Peyer's patch (tissue), 4 donors: ENCODE data around the gene ZNF681.

ENCODE experiments used
- CTCF ChIP-seq, 6 experiments: fragments of 450-650 bp in 4 of 6; fragments of 200-600 bp in 2 of 6; sonication (generic) in 1 of 6; IDR thresholded peaks; one replicate each; pipeline ENCODE4 v1.5.1; 2017 to 2019; ENCODE audit warnings: antibody characterized with exemption in 6 of 6, mild to moderate bottlenecking in 3 of 6, moderate library complexity in 1 of 6
- POLR2A ChIP-seq, 2 donors: fragments of 450-650 bp; IDR thresholded peaks; one replicate each; pipeline ENCODE4 v1.5.1; 2017; ENCODE audit warnings: antibody characterized with exemption in 2 of 2, mild to moderate bottlenecking in 2 of 2, moderate library complexity in 2 of 2

GRCh38 chr19:23771761-23772674 is 13.3 kb upstream of the ZNF681 start:
- no peak for TF ChIP-seq CTCF (IDR thresholded peaks at IDR 0.05)
- no peak for TF ChIP-seq POLR2A (IDR thresholded peaks at IDR 0.05)
